GM12864 (cell line): ENCODE measurements around the gene RGL2.

ENCODE experiments used
- DNase-seq: peaks from one replicate; pipeline ENCODE4 v3.0.0-alpha.2; 2011; ENCODE audit warnings: low read depth
- H3K4me3 ChIP-seq: 2 replicates; pipeline ENCODE4 v1.5.1; 2011; ENCODE audit warnings: mild to moderate bottlenecking, low read depth, low read length, control low read depth
- TF ChIP-seq, protein P1 (sequence below): IDR thresholded peaks from 2 replicates; pipeline ENCODE4 v1.5.1; 2011; ENCODE audit warnings: low read depth, mild to moderate bottlenecking, moderate library complexity, low read length, control low read depth, inconsistent platforms; ENCODE audit errors: missing control alignments

Gene RGL2

DNA sequence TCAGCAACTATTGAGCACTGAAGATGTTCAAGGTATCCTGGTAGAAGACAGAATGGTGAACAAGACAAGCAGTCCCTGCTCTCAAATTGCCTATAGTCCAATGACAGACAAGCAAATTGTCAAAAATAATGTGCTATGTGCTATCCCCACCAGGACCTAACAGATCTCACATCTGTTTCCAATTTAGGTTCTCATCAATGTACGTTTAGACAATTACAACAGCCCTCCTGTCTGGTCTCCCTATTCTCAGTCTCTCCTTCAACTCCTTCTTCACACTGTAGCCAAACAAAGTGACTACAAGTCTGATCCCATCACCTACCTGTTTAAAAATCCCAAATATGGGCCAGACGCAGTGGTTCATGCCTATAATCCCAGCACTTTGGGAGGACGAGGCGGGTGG lies 7.6 kb upstream of the RGL2 start:
- TF ChIP-seq, protein P1, sequence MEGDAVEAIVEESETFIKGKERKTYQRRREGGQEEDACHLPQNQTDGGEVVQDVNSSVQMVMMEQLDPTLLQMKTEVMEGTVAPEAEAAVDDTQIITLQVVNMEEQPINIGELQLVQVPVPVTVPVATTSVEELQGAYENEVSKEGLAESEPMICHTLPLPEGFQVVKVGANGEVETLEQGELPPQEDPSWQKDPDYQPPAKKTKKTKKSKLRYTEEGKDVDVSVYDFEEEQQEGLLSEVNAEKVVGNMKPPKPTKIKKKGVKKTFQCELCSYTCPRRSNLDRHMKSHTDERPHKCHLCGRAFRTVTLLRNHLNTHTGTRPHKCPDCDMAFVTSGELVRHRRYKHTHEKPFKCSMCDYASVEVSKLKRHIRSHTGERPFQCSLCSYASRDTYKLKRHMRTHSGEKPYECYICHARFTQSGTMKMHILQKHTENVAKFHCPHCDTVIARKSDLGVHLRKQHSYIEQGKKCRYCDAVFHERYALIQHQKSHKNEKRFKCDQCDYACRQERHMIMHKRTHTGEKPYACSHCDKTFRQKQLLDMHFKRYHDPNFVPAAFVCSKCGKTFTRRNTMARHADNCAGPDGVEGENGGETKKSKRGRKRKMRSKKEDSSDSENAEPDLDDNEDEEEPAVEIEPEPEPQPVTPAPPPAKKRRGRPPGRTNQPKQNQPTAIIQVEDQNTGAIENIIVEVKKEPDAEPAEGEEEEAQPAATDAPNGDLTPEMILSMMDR: no peak

DNA sequence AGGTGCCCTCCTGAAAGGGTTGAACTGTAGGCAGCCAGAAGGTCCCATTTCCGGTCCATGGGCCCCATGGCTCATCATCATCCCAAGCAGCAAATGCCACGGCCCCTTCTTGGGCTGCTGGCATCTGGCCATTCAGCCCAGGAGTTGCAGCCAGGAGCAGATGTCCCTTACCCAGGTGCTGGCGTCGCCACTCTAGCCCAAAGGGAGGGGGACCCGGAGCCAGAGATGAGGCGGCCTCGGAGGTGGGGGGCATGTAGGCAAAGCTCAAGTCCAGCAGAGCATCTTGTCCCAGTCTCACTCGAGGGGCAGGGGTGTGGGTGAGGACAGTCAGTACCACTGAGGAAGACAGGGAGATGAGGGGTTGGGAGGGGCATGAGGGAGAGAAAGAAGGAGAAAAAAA lies 6.3 kb upstream of the RGL2 start:
- DNase-seq: no peak
- TF ChIP-seq, protein P1: no peak

More for the DNA sequence above, 7.6 kb upstream of the RGL2 start:
- DNase-seq: no peak
- H3K4me3 ChIP-seq: no peak overlapping the region

DNA sequence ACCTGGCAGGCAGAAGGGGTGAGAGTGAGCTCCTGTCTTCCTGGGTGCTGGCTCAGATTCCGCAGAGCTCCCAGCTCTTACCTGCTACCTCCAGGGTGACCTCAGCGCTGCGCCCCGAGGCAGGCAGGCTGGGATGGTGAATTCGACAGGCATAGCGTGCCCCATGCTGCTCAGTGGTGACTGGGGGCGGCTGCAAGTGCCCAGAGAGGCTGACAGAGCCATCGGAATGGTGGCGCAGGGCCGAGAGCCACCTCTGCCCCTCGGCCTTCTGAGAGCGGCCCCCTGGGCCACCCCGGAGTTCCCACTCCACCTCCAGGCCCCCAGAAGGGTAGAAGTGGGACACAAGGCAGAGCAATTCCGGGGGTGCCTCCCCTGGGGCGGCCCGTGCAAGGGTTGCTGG lies 5.5 kb upstream of the RGL2 start:
- no peak for DNase-seq
- no peak overlapping the region for H3K4me3 ChIP-seq
- TF ChIP-seq, protein P1: no peak

More for the DNA sequence above, 6.3 kb upstream of the RGL2 start:
- H3K4me3 ChIP-seq: no peak overlapping the region

DNA sequence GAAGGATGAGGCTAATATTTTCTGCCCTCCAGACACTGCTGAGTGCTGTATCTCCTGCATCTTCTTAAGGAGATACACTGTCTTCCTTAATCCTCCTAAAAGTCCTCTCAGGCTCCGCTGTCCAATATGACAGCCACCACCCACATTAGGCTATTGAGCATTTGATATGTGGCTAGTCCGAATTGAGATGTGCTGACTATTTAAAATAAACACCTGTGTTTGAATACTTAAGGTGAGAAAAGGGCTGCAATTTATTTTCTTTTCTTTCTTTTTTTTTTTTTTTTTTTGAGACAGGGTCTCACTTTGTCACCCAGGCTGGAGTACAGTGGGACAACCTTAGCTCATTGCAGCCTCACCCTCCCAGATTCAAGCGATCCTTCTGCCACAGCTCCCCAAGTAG lies 3.1 kb upstream of the RGL2 start:
- DNase-seq: no peak
- no peak overlapping the region for H3K4me3 ChIP-seq
- TF ChIP-seq, protein P1: no peak

DNA sequence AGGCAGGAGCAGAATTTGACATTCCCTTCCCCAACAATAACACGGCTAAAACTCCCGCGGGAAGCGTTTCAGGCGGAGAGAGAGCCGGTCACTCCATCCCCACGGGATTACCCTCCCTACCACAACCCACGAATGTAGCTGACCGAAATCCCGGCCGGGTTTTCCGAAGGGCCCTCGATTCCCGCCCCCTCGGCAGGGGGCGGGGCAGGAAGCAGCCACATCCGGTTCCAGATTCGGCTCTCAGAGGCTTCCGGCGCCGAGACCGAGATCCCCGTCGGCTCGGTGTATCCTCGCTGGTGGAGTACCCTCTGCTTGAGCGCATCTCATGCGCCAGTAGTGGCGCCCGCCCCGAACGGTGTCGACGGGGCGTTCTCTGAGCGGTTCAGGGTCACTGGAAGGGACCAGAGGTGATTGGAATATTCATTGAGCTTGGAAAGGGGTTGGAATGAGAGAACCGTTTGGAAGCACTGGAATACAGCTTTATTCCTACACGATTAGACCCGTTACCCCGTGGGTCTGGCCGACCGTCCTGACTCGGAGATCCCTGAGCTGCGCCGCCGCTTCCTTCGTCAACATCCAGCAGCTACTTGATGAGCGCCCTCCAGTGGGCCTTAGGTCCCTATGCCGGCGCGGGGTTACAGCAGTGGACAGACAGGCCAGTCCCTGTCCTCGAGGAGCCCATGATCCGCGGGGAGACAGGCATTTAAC lies 649 bp upstream of the RGL2 start:
- peak; percentile 79 for DNase-seq
- peak overlapping the region; percentile 69 for H3K4me3 ChIP-seq
- TF ChIP-seq, protein P1: peak; percentile 67

DNA sequence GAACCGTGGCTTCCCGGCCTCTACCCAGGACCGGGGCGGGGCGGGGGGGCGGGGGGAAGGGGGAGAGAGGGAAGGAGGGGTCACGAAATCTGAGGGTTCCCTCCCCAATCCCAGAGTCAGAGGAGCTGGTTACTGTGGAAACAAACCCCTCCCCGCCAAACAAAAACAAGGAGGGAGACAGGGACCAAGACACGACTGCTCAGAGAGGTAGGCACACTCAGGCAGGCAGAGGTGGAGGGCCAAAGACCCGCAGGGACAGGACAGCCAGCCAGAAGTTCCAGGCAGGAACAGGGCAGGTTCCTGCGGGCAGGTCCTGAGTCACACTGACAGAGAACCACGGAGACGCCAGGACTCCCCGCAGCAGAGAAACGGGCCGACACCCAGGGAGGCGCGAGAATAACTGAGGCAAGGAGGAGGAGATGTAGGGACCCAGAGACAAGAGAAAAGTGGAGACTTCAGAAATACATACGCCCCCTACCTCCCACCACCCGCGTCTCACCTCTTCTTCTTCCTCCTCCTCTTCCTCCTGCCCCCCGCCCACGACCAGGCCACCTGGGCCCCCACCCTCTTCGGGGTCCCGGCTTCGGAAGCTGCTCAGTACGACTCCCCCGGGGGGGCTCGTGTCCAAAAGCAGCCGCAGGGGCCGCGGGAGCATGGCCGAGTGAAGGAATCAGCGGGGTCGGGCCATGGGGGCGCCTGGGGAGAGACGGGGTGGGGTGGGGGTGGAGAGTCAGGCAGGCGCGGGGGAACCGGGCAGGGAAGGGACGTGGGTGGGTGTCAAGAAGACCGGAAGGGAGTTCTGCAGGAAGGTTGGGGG lies 578 bp downstream of the RGL2 start:
- TF ChIP-seq, protein P1: peak; percentile 19
- DNase-seq: no peak
- peak overlapping the region; percentile 69 for H3K4me3 ChIP-seq
